Measurements from ENCODE around the gene GRIP1.
"Not testable (repeated sequence)": the region's sequence is repeated elsewhere in the genome, so short reads cannot be mapped to it uniquely, and the experiment has no call there.

The GRIP1 gene

GRCh38 chr12:66541426-66541825 lies 137.4 kb downstream of the GRIP1 start:
- DNase-seq (ENCODE audit: extremely low read depth in 1 of 2, low read depth in 1 of 2) = no peak

- DNase-seq (ENCODE audit: extremely low read depth in 1 of 2, low read depth in 1 of 2) = no peak
Measured at GRCh38 chr12:66539431-66539830, 139.4 kb downstream of the GRIP1 start.

- no peak for DNase-seq (ENCODE audit: extremely low read depth in 1 of 2, low read depth in 1 of 2)
Measured at GRCh38 chr12:66538970-66539369, 139.9 kb downstream of the GRIP1 start.

DNA sequence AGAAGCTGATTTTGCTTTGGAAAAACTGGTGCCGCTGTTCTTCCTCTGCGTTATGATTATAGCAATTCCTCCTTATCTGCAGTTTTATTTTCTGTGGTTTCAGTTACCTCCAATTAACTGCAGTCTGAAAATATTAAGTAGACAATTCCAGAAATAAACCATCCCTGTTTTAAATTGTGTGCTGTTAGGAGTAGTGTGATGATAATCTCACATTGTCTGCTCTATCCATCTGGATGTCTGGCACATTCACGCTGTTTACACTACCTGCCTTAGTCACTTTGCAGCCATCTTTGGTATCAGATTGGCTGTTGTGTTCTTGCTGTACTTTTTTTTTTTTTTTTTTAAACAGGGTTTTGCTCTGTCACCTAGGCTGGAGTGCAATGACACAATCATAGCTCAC lies 141.0 kb downstream of the GRIP1 start:
- no peak for DNase-seq (ENCODE audit: extremely low read depth in 1 of 2, low read depth in 1 of 2)

DNA sequence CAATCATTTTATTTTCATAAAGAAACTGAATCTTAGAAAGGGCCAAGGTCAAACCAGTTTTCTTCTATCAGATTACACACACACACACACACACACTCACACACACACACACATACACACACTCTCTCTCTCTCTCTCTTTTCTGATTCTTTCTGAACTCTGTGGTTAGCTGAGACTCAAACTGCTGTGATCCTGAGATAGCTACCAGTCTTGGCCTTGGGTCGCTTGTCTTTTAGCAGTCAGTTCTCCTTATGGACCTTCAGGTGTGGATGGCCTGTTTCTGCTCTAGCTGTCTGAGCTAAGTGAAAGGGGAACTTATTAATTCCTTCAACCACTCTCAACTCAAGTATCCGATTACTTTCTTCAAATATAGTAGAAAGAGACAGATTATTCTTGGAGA lies 145.1 kb downstream of the GRIP1 start:
- DNase-seq (ENCODE audit: extremely low read depth in 1 of 2, low read depth in 1 of 2) = no peak

GRCh38 chr12:66531766-66532165 lies 147.1 kb downstream of the GRIP1 start:
- no peak for DNase-seq (ENCODE audit: extremely low read depth in 1 of 2, low read depth in 1 of 2)

DNA sequence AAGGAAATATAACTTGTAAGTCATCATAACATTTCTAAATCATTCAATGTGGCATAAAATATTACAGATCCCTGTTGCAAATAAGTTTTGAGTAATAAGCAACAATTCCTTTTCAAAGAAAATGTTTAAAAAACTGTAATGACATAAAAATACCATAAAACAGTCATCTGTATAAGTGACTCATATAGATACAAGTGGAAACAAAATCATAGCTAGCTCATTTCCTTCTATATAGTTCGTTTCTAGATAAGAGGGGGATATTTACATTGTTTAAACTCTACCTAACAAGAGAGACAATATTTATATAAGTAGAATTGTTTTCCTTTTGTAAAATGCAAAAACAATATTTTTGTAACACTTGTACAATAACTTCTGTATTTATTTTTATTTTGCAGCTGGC lies 148.9 kb downstream of the GRIP1 start:
- DNase-seq (ENCODE audit: extremely low read depth in 1 of 2, low read depth in 1 of 2) = no peak

DNA sequence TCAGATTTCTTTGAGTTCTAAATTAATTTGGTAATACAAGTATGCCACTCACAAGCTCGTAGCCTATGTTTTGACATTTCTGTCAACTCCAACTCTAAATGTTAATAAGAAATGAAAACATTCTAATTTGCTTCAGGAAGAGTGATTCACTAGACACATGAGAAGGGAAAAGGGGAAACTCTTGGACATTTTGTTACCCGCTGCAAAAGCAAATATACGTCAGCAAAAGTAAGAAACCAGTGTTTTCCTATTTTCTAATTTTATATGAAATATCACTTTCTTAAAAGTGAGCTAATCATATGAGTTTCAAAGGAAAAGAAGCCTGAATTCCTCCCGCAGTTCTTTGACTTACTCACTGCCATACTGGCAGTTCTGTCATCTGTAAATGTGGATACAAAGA lies 162.3 kb downstream of the GRIP1 start:
- no peak for DNase-seq (ENCODE audit: extremely low read depth in 1 of 2, low read depth in 1 of 2)

GRCh38 chr12:66516133-66516532 lies 162.7 kb downstream of the GRIP1 start:
- no peak for DNase-seq (ENCODE audit: extremely low read depth in 1 of 2, low read depth in 1 of 2)

- no peak for DNase-seq (ENCODE audit: extremely low read depth in 1 of 2, low read depth in 1 of 2)
Measured at GRCh38 chr12:66514581-66514980, 164.3 kb downstream of the GRIP1 start.

DNA sequence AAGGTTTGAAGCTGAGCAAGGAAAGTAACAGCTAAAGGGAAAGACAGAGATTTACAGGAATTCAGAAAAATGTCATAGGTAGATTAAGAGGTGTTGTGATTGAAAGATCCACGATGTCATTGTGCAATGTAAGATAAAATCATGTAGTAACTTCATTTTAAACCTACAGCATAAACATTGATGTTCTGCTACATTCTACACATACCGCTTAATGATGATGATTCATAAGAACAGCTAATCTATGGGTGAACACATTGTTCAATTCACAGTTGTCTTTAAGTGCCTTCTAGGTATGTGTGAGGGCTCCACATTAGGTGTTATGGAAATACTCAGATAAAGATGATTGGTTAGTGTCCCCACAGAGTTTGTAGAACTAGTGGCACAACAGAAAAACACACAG lies 170.9 kb downstream of the GRIP1 start:
- no peak for DNase-seq (ENCODE audit: extremely low read depth in 1 of 2, low read depth in 1 of 2)

GRCh38 chr12:66503746-66504145 lies 175.1 kb downstream of the GRIP1 start:
- no peak for DNase-seq (ENCODE audit: extremely low read depth in 1 of 2, low read depth in 1 of 2)

DNA sequence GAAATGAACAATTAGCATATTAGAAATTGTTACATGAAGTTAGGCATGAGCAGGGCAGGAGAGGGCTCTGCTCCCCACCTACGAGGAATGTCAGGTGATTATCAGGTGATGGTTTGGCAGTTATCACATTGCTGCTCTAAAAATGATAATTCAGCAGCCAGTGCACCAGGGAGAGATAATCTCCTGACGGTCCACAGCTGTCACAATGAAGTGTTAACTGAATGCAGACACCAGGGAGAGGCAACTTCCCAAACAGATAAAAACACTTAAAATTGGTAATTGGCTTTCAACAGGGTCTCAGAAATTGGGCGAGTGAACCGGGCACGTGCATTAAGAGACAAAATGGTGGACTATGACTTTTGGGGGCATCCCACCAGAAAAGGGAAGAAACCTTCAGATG lies 176.0 kb downstream of the GRIP1 start:
- no peak for DNase-seq (ENCODE audit: extremely low read depth in 1 of 2, low read depth in 1 of 2)

- peak in 1 of 2 donors; percentile 20 for DNase-seq (ENCODE audit: extremely low read depth in 1 of 2, low read depth in 1 of 2)
Measured at GRCh38 chr12:66500841-66501240, 178.0 kb downstream of the GRIP1 start.

GRCh38 chr12:66500091-66500490 lies 178.8 kb downstream of the GRIP1 start:
- DNase-seq (ENCODE audit: extremely low read depth in 1 of 2, low read depth in 1 of 2) = no peak

DNA sequence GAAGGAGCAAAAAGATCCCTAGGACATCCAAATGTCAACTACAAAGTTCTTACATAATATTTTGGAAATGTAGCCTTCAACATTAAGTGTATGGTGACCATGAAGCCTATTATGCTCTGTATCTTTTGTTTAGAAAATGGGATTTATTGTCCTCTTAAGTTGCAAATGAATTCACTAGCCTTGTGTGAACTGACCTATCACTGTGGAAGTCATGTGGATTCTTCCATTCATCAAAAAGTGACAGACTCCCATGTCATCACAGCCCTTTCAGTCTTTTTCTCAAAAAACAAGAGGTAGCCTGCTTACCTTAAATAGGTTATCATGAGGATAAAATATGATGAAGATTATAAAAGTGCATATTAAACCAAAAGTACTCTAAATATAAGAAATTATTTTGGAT lies 179.9 kb downstream of the GRIP1 start:
- DNase-seq (ENCODE audit: extremely low read depth in 1 of 2, low read depth in 1 of 2) = no peak

DNA sequence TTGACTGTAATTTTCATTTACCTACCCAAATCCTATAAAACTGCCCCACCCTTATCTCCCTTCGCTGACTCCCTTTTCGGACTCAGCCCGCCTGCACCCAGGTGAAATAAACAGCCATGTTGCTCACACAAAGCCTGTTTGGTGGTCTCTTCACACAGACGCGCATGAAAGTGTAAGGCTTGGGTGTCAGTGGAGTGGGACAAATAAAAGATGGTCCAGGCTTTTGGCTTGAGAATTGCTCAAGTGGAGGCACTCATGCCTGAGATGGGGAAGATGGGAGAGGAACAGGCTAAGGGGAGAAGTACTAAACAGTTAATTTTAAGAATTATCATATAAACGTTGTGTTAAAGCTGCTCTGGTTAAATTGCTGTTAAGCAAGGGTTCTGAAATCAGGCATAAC lies 180.8 kb downstream of the GRIP1 start:
- DNase-seq (ENCODE audit: extremely low read depth in 1 of 2, low read depth in 1 of 2) = not testable (repeated sequence)

DNA sequence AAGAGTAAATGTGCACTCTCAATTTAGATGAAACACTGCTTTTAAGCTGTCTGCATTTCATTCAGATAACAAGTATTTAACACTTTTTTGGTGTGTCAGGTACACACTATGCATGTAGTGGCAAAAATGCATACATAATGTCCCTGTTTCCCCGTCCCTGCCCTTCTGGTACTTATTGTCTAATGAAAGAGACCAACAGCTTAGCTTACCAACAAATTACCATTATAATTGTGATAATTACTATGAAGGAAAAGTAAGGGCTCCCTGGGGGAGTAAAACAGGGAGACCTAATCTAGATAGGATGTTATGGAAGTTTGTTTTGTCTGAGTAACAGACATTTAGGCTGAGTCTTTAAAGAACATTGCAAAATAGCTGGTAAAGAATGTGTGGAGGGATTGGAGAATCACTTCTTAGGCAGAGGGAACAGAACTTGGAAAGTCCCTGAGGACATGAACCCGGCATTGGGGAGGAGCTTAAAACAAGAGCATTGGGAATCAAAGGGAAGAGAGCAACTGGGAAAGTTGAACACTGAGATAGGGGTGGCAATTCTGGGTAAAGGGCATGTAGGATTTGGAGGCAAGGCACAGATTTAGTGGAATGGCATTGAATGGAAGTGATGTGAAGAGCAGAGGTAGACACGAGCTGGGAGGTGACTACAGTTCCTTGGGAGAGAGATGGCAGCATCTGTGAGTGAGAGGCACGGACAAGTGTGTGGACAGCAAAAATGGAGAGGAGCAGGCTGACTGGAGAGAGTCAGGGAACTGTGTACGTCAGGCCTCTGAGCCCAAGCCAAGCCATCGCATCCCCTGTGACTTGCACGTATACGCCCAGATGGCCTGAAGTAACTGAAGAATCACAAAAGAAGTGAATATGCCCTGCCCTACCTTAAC lies 181.6 kb downstream of the GRIP1 start:
- no peak for DNase-seq (ENCODE audit: extremely low read depth in 1 of 2, low read depth in 1 of 2)

- DNase-seq (ENCODE audit: extremely low read depth in 1 of 2, low read depth in 1 of 2) = no peak
Measured at GRCh38 chr12:66496595-66496994, 182.3 kb downstream of the GRIP1 start.

DNA sequence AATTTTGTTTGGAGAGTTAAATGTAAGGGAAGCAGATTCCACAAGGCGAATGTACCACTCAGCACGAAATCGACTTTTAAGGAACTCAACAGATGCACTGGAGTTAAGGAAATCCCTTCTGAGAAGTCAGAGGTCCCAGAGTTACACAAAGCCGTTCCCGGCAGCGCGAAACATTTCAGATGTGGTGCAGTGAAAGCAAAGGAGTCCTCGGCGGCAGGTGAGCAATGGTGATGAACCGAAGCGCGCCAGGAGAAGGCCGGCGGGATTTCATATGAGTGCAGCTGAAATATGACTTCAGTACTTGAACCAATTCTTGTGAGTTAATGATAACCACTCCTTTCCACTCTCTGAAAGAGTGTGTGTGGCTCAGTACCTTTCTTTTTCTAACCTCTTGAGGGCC lies 183.2 kb downstream of the GRIP1 start:
- DNase-seq (ENCODE audit: extremely low read depth in 1 of 2, low read depth in 1 of 2) = no peak

GRCh38 chr12:66493819-66494218 lies 185.1 kb downstream of the GRIP1 start:
- no peak for DNase-seq (ENCODE audit: extremely low read depth in 1 of 2, low read depth in 1 of 2)

DNA sequence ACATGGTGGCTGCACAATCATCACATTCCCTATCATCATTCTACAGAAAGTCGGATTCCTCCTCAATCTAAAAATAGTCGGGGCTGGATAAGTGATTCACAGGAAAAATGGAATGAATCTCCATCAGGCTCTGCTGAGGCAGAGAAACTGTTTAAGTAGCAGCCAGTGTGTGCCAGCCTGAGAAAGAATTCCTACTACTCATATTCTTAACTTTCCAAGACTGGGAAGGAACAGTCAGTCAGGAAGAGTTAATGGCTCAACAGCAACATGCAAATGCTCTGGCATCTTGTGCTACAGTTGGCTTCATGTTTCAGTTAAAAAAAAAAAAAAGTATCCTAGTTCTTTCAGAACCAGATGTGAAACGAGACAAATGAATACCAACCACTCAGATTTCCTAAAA lies 187.0 kb downstream of the GRIP1 start:
- DNase-seq (ENCODE audit: extremely low read depth in 1 of 2, low read depth in 1 of 2) = no peak

All from stimulated activated CD8-positive, alpha-beta memory T cell treated with anti-CD3 and anti-CD28 coated beads, Interleukin-7, amount 100 ng/mL, for 48 hours (primary cell).